KOPT-K1 (cell line): ENCODE measurements around the gene CALU.

Source experiments
- H3K27ac ChIP-seq: fragments of 200-600 bp; sonication (generic); 2 replicates; pipeline ENCODE4 v1.5.1; 2016; ENCODE audit warnings: antibody characterized with exemption, mild to moderate bottlenecking, low read depth, low read length; ENCODE audit not compliant: poor library complexity, severe bottlenecking
- H3K36me3 ChIP-seq: fragments of 200-600 bp; sonication (generic); 2 replicates; pipeline ENCODE4 v1.5.1; 2017; ENCODE audit warnings: antibody characterized with exemption, mild to moderate bottlenecking, low read length, moderate library complexity; ENCODE audit not compliant: insufficient read depth
- H3K9me3 ChIP-seq: fragments of 200-600 bp; sonication (generic); 2 replicates; pipeline ENCODE4 v1.5.1; 2017; ENCODE audit warnings: antibody characterized with exemption, low read length, mild to moderate bottlenecking; ENCODE audit not compliant: insufficient read depth, poor library complexity, severe bottlenecking

Gene CALU

DNA sequence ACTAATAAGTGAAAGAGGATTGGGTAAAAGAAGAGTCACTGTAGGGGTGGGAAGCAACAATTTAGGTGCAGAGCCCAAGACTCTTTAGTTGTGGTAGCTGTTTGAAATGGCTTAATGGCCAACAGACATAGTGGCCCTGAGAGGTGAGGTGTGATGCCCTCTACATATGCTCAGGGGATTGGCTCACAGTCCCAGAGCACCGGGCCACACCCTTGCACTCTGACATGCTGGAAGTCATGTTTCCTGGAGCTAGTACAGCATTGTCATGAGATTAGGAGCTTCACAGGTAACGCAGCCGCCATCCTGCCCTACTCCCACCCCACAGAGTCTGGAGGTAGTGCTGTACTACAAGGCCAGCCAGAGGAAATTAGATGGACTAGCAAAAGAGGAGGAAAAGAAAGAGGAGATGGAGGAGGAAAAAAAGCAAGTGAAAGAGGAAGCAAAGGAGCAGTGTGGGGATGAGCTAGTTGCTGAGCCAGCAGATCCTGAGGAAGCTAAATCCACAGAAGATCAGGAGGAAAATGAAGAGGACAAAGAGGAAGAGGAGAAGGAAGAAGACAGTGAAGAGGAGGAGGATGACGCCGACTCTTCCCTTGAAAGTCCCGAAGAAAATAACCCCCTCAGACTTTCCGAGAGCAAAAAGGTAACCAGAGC lies 76.3 kb downstream of the CALU start:
- Histone ChIP-seq H3K36me3 (peaks cover 16% of the 10 kb centered on the region; the same call in 1 of the 2 replicates), H3K27ac (no peak overlapping the region), H3K9me3 (no peaks in the 10 kb centered on the region)

- Histone ChIP-seq H3K36me3 (no peaks in the 10 kb centered on the region), H3K27ac (no peak overlapping the region), H3K9me3 (no peaks in the 10 kb centered on the region)
Measured at GRCh38 chr7:128818694-128819093, 79.5 kb downstream of the CALU start.
